GM19397 (cell line): ENCODE data around the gene POU2F2.

Experiments
- ATAC-seq: cut with Tn5 transposase; IDR thresholded peaks from one replicate; pipeline ENCODE4 v1.9.1; 2021; ENCODE audit warnings: mild to moderate bottlenecking, moderate library complexity; ENCODE audit not compliant: unreplicated experiment

The POU2F2 gene

DNA sequence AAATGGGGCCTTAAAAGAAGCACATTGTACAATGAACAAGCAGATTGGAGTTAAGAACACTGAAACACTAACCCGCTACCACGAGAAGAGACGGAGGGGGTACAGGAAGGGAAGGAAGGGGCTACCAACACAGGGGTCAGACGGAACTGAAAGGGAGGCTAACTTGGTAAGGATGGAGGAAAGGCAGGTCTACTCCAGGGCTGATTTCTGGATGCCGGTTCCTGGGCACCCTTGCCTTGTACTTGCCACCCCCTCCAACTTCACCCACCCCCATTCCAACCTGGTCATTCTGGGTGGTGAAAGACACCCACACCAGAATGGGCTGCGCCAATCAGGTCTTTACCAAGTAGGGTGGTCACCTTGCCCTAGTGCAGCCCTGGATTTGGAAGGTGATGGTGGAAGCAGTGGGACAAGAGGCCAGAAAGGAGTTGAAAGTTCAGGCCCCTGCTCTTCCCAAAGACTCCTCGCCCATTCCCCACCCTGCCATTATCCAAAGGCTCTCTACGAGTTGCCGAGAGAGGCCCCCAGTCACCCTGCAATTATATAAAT lies 46.0 kb downstream of the POU2F2 start:
- no peak for ATAC-seq

DNA sequence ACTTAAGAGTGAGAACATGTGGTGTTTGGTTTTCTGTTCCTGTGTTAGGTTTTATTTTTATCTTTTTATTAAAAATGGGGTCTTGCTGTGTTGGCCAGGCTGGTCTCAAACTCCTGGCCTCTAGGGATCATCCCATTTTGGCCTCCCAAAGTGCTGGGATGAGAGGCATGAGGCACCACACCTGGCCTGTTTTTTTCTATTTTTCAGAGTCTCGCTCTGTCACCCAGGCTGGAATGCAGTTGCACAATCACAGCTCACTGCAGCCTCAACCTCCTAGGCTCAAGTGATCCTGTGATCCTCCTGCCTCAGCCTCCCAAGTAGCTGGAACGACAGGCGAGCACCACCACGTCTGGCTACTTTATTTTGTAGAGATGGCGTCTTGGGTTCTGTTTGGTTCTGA lies 48.7 kb downstream of the POU2F2 start:
- no peak for ATAC-seq

DNA sequence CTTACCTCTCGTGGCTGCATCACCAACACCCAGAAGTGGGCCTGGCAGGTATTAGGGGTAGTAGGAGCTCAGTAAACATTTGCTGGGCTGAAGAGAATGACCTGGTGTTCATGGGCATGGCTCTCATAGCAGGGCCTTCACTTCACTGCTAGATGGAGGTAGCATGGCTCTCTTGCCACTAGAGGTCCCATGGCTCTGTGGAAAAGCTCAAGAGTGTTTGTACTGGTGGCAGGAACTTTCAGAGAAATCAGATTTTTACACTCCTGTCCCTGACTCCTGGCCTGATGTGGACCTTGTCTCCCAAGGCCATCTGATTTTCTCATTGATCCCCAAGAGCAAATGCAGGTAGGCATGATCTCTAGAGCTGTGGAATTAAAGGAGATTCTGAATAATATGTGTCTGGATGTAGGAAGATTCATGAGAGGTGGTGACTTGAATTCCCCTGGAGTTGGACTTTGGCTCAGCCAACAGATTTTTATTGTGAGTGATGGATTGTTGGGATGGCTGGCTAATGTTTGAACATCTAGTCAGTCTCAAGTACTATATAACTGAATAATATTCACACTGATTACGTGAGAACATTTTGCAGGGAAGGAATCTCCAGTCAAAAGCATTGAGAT lies 50.6 kb downstream of the POU2F2 start:
- no peak for ATAC-seq

DNA sequence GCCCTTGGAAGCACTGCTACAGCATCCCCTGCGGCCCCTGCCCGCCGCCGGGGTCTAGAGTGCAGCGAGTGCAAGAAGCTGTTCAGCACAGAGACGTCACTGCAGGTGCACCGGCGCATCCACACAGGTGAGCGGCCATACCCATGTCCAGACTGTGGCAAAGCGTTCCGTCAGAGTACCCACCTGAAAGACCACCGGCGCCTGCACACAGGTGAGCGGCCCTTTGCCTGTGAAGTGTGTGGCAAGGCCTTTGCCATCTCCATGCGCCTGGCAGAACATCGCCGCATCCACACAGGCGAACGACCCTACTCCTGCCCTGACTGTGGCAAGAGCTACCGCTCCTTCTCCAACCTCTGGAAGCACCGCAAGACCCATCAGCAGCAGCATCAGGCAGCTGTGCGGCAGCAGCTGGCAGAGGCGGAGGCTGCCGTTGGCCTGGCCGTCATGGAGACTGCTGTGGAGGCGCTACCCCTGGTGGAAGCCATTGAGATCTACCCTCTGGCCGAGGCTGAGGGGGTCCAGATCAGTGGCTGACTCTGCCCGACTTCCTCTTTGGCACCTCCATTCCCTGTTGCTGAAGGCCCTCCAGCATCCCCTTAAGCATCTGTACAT lies 51.4 kb downstream of the POU2F2 start:
- ATAC-seq, result no peak

DNA sequence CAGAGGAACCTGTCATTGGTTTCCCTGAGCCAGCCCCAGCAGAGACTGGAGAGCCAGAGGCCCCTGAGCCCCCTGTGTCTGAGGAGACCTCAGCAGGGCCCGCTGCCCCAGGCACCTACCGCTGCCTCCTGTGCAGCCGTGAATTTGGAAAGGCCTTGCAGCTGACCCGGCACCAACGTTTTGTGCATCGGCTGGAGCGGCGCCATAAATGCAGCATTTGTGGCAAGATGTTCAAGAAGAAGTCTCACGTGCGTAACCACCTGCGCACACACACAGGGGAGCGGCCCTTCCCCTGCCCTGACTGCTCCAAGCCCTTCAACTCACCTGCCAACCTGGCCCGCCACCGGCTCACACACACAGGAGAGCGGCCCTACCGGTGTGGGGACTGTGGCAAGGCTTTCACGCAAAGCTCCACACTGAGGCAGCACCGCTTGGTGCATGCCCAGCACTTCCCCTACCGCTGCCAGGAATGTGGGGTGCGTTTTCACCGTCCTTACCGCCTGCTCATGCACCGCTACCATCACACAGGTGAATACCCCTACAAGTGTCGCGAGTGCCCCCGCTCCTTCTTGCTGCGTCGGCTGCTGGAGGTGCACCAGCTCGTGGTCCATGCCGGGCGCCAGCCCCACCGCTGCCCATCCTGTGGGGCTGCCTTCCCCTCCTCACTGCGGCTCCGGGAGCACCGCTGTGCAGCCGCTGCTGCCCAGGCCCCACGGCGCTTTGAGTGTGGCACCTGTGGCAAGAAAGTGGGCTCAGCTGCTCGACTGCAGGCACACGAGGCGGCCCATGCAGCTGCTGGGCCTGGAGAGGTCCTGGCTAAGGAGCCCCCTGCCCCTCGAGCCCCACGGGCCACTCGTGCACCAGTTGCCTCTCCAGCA lies 52.1 kb downstream of the POU2F2 start:
- no peak for ATAC-seq

DNA sequence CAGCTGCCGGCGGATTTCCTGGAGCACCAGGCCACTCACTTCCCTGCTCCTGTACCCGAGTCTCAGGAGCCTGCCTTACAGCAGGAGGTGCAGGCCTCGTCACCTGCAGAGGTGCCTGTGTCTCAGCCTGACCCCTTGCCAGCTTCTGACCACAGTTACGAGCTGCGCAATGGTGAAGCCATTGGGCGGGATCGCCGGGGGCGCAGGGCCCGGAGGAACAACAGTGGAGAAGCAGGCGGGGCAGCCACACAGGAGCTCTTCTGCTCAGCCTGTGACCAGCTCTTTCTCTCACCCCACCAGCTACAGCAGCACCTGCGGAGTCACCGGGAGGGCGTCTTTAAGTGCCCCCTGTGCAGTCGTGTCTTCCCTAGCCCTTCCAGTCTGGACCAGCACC lies 53.0 kb downstream of the POU2F2 start:
- ATAC-seq, result no peak

DNA sequence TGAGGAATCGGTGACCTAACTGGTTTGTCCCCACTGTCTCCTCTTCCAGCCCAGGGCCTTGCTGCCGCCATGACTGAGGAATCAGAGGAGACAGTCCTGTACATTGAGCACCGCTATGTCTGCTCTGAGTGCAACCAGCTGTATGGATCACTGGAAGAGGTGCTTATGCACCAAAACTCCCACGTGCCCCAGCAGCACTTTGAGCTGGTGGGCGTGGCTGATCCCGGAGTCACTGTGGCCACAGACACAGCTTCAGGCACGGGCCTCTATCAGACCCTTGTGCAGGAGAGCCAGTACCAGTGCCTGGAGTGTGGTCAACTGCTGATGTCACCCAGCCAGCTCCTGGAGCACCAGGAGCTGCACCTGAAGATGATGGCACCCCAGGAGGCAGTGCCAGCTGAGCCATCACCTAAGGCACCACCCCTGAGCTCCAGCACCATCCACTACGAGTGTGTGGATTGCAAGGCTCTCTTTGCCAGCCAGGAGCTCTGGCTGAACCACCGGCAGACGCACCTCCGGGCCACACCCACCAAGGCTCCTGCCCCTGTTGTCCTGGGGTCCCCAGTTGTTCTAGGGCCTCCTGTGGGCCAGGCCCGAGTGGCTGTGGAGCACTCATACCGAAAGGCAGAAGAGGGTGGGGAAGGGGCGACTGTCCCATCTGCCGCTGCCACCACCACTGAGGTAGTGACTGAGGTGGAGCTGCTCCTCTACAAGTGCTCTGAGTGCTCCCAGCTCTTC lies 53.5 kb downstream of the POU2F2 start:
- no peak for ATAC-seq

DNA sequence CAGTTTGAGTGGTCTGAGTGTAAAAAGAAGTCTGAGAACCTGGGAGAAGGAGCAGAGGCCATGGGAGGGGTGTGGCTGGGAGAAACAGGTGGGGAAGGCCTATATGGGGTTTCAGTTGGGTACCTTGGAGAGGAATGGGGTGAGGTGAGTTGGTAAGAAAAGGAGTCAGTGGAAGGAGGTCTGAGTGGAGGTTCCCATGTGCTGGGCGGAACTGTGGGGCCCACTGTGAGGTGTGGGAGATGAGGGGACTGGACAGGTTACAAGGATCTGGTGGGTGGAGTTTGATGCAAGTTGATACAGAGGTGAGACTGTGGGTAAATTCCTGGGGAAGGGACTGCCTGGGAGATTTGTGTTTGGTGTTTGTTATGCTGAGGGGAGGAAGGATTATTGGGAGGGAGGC lies 54.2 kb downstream of the POU2F2 start:
- no peak for ATAC-seq

DNA sequence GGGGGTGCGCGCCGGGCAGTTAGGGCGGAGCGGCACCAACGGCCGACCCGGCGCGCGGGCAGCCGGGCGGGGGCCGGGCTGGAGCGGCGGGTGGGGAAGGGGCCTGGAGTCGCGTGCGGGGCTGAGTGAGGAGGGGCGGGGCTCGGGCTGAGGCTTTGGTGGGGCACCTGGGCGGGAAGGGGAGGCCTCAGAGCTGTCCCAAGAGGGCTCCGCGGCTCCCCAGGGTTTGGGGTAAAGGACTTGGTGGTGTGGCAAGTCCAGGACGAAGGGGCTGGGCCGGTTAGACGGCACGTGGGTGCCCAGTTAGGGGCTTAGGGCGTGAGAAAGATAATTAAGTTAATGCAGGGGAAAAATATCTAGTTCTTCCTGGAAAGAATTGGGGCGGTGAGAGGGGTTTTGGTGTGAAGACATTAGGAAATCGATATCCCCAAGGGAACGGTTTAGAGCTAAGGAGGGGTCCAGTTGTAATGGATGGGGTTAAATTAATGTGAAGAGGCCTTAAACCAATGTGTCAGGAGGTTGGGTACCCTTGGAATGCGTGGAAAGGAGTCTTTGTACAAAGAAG lies 55.8 kb downstream of the POU2F2 start:
- ATAC-seq, result no peak

DNA sequence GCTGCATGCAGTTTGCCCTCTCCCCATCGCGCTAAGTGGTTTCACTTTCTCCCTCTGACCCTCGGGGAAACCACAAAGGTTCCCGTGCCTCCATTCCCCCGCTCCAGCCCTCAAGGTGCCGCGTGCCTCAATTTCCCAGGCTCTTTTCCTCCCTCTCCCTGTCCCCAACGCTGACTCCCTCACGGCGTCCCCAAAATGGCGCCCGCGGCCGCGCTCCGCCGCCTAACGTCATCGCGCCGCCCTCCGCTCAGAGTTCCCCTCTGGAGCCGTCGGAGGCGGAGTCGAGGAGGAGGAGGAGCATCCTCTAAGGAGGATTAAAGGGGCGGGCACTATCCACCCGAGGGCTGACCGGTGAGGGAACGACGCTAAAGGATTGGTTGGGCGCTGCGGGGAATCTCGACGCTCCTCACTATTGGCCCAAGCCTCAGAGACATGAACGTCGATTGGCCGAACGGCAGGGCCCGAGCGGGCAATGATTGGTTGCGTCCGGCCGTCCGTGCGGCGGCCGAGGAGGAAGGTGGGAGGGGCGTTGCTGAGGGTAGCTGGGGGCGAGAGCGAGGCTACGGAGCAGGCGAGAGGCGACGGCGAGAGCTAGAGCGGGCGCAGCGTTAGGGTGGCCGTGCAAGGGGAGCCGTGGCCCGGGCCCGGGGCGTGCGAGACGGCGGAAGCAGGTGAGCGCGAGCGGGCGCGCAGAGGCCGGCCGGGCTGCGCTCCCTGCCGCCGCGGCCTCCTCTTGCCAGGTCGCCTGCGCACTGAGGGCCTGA lies 56.4 kb downstream of the POU2F2 start, which contains the start of gene ZNF574:
Gene ZNF574 (plus strand): TSS at position 551 of the 764 bp plus-strand sequence. CDS start 2,441 bp downstream, outside the sequence.
- peak; percentile 90 for ATAC-seq

DNA sequence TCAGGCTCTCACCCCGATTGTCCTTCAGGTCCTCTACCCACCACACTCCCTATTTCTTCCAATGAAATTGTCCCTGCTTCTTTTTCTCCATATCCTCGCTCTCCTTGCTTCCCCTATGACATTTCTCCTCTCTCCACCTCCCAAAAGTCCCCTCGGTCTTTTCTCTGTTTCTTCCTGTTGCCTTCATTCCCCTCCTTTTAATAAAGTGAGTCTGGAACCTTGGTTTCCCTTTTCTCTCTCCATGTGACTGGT lies 57.0 kb downstream of the POU2F2 start:
- no peak for ATAC-seq

DNA sequence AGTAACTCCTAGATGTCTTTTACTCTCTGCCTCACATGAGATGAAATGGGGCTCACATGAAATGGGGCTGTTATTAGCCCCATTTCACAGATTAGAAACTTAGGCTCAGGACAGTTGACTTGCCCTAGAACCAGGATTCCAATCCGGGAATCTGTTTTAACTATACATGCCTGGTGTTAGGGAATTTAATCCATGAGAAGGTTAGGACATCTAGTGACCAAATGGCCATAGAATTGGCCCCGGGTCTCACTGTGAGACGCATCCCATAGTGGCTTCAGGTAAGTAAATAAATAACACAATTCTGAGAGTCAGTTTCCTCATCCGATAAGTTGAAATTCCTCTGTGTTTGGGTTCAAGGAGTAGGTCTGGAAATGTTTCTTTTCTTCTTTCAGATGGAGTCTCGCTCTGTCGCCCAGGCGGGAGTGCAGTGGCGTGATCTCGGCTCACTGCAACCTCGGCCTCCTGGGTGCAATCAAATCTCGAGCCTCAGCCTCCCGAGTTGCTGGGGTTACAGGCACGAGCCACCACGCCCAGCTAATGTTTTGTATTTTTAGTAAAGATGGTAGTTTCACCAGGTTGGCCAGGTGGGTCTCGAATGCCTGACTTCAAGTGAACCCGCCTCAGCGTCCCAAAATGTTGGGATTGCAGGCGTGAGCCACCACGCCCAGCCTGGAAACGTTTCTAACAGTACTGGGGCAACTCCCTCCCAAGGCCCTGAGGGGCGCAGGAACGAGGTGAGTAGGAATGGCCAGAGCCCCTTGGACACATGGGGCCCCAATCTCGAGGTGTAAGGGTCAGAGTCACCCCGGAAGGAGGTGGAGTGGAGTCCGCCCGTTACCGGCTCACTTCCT lies 57.5 kb downstream of the POU2F2 start:
- ATAC-seq, result no peak

DNA sequence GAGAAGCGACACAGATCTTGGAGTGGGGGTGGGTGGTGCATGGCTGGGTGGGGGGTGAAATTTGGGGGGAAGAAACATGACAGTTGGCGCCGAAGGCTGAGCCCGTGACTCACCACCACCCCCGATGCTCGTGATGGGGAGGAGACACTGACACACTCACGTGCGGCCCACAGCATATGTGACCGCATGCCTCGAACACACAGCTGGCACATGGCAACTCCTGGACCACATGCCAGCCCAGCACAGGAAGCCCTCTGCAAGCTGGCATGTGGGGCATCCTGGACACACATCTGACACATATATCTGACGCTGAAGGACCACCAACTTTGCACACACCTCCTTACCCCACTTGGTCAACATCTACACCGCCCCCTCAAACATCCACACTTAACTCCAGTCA lies 61.0 kb downstream of the POU2F2 start:
- no peak for ATAC-seq

DNA sequence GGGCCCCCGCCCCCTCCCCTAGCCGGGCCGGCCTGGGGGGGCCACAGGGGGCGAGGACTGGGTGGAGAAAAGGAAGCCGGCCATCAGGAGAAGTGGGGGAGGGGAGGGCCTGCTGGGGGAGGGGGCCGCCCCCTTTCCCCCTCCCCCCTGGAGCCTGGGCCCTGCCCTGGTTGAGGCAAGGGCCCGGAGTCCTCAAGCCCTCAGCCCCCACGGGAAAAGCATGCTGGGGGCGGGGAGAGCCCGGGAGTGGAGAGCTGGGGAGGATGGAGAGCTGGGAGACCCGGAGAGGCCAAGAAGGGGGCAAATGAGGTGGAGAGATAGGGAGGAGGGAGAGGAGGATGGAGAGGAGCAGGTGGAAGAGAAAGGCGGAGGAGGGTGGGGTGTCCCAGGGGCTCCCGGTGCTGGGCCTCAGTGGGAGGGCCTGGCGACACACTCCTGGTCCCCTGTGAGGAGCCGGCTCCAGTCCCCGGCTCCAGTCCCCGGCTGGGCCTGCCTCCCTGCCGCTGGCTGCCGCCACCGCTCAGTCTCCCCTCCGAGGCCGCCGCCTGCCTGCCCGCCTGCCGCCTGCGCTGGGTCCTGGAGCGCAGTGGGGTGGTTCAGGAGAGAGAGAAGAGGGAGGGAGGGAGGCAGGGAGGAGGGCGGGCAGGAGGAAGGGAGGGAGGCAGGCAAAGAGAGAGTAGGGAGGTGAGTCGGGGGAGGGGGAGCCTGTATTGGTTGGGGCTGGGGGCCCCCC lies 62.5 kb downstream of the POU2F2 start, which contains the start of gene GRIK5:
Gene GRIK5 (minus strand): TSS at position 588 of the 733 bp plus-strand sequence. CDS start 4,436 bp downstream, outside the sequence.
- ATAC-seq, result no peak

DNA sequence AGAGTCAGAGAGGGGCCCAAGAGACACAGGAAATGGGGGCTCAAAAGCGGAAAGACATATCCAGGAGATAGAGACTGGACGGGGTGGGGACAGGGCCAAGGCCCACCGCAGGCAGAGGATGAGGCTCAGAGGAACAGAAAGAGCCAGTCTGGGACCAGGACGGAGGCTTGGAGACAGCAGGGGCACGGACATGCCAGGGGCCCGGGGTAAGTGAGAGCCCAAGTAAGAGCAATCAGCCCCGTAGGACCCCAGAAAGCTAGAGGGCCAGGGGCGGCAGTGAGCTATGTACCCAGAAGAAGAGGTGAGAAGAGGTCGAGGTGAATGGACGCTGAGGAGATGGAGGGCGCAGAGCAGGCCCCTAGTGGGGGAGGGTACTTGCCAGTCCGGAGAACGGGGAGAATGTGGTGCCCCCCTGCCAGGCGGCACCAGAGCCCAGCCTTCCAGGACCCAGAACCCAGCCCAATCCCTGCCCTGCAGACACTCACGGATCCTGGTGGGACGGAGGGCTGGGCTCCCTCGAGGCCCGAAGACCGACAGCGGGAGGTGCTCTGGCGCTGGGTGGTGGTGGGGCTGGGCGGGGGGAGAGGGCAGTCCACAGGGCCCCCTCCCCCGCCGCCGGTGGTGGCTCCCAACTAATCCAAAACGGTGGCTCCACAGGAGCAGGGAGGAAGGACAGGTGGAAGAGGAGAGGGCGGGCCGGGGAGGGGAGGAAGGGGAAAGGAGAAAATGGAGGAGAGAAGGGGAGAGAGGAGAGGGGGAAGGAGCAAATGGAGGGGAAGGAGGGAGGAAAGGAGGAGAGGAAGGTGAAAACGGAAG lies 63.3 kb downstream of the POU2F2 start:
- no peak for ATAC-seq

DNA sequence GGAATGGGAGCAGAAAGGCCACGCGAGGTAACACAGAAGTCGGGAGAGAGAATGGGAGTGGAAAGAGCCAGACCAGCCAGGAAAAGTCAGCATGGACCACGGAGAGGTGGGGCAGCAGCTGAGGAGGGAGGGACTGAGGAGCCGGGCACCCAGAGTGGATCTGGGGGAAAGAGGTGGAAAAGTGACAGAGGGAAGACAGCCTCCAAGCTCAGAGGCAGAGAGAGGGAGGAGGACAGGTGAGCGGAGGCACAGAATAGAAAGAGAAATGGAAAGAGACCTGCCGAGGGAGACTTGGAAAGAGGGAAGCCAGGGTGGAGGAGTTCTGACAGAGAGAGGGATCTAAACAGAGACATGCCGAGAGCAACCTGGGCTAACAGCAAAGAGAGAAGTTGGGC lies 63.9 kb downstream of the POU2F2 start:
- no peak for ATAC-seq

DNA sequence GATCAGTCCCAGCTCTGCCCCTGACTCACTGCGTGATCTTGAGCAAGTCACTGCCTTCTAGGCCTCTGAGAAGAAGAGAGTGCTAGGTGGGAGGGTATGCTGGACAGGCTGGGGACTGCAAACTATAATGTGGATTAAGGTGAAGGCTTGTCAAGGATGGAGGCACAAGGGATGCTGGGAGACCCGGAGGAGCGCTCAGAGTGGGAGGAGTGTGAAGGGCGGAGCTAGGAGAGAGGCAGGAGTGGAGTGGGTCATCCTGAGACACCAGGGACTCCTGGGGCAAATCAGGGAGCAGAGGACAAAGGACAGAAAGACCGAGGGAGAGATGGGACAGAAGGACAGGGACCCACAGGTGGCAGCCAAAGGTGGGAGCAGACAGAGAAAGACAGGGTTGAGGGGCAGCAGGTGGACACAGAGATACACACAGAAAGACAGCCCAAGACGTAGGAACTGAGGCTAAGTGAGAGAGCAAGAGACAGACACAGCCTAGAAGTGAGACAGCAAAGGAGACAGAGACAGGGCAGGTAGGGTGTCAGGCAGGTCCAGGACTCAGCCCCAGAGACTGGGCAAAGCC lies 64.8 kb downstream of the POU2F2 start:
- no peak for ATAC-seq
